DND-41 (cell line): ENCODE results near the gene DOCK9.

Experiments
- EZH2 ChIP-seq: IDR thresholded peaks from 3 replicates; pipeline ENCODE4 v1.6.1; 2012; ENCODE audit warnings: borderline replicate concordance, low read depth, mild to moderate bottlenecking, moderate library complexity, low read length, inconsistent platforms; ENCODE audit not compliant: severe bottlenecking
- TF ChIP-seq, protein P1 (sequence below): IDR thresholded peaks from 2 replicates; pipeline ENCODE4 v1.5.1; 2012; ENCODE audit warnings: borderline replicate concordance, low read length, moderate library complexity, mild to moderate bottlenecking; ENCODE audit not compliant: poor library complexity, severe bottlenecking; ENCODE audit errors: extremely low read depth

DNA sequence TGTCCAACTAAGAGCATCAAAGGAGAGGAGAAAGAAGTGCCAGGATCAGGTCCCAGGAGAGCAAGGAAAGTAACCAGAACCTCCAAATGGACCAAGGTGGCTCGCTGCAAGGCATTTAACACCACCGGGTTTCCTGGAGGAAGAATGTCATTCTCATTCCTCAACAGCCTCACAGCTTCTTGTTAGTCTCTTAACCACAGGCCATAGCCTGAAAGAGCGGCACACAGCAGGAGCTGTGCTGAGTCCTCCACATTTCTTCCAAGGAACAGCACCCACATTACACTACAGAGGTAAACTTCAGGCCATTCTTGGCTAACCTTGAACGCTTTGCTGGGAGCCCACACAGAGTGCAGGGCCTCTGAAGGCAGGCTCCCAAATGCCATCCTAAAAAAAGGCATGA lies 23.6 kb downstream of the DOCK9 start:
- TF ChIP-seq, protein P1, sequence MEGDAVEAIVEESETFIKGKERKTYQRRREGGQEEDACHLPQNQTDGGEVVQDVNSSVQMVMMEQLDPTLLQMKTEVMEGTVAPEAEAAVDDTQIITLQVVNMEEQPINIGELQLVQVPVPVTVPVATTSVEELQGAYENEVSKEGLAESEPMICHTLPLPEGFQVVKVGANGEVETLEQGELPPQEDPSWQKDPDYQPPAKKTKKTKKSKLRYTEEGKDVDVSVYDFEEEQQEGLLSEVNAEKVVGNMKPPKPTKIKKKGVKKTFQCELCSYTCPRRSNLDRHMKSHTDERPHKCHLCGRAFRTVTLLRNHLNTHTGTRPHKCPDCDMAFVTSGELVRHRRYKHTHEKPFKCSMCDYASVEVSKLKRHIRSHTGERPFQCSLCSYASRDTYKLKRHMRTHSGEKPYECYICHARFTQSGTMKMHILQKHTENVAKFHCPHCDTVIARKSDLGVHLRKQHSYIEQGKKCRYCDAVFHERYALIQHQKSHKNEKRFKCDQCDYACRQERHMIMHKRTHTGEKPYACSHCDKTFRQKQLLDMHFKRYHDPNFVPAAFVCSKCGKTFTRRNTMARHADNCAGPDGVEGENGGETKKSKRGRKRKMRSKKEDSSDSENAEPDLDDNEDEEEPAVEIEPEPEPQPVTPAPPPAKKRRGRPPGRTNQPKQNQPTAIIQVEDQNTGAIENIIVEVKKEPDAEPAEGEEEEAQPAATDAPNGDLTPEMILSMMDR = no peak
- TF ChIP-seq EZH2 = no peak
